Kidney (tissue), 14 donors: ENCODE measurements around the gene NTF3. TPM values are rescaled to one million over a fixed set of nuclear protein-coding genes. Genes with fewer than 3 reads are reported as not detected.

ENCODE experiments used
- DNase-seq, 5 donors: peaks; one replicate each; pipeline ENCODE4 v3.0.0-alpha.2; 2013 to 2020
- FAIRE-seq: peaks from 2 replicates; lab custom pipeline; 2012; peaks lifted over from hg19 to GRCh38; lab: Jason Lieb, UNC
- H3K27ac ChIP-seq, 2 donors: one replicate each; pipeline ENCODE4 v1.7.0; 2013; ENCODE audit warnings: low read depth in 2 of 2, low read length in 2 of 2, inconsistent platforms in 1 of 2
- H3K27me3 ChIP-seq: one replicate; pipeline ENCODE4 v1.7.1; 2013; ENCODE audit warnings: low read length, inconsistent platforms; ENCODE audit not compliant: control insufficient read depth, insufficient read depth
- H3K36me3 ChIP-seq, 3 donors: one replicate each; pipeline versions ENCODE4 v1.7.0 to v1.7.1; 2013; ENCODE audit warnings: low read length in 3 of 3, control low read depth in 1 of 3, inconsistent platforms in 1 of 3; ENCODE audit not compliant: insufficient read depth in 3 of 3, control insufficient read depth in 2 of 3
- H3K4me1 ChIP-seq, 3 donors: one replicate each; pipeline versions ENCODE4 v1.7.0 to v1.7.1; 2013; ENCODE audit warnings: low read length in 3 of 3, inconsistent platforms in 1 of 3, low read depth in 1 of 3; ENCODE audit not compliant: control insufficient read depth in 2 of 3, insufficient read depth in 2 of 3
- H3K4me3 ChIP-seq, 3 donors: one replicate each; pipeline versions ENCODE4 v1.7.0 to v1.8.1; 2013; ENCODE audit warnings: low read length in 3 of 3, control low read depth in 1 of 3, inconsistent platforms in 1 of 3
- H3K9ac ChIP-seq, 3 donors: one replicate each; pipeline versions ENCODE4 v1.7.0 to v1.7.1; 2013; ENCODE audit warnings: low read length in 3 of 3, control low read depth in 1 of 3, inconsistent platforms in 1 of 3
- H3K9me3 ChIP-seq, 3 donors: one replicate each; pipeline versions ENCODE4 v1.7.0 to v1.7.1; 2013; ENCODE audit warnings: low read length in 3 of 3, control low read depth in 1 of 3, inconsistent platforms in 1 of 3; ENCODE audit not compliant: control insufficient read depth in 2 of 3, insufficient read depth in 1 of 3
- intact Hi-C: fragments of 100-400 bp; cut with DNase I; formaldehyde crosslinking; loops from one replicate; pipeline ENCODE4 v1.11.1; 2022
- polyA plus RNA-seq: library from polyadenylated mRNA; stranded (reverse); fragments of 350-450 nt; fragmentation: Illumina TruSeq; extraction: RNeasy Lipid Tissue Mini Kit (QIAGEN cat#74804); gene quantifications from one replicate; pipeline ENCODE4 v1.2.3, GENCODE V29; 2014; ENCODE audit warnings: low read depth, low replicate concordance; ENCODE audit not compliant: insufficient read depth
- total RNA-seq: library from RNA; stranded (reverse); fragmentation: NEBNext Ultra II Directional; extraction: Animal tissue kit (Norgen Biotek cat#: 25700); gene quantifications from one replicate; pipeline ENCODE4 v1.2.1, GENCODE V29; 2021
- TF ChIP-seq, protein P1 (sequence below): IDR thresholded peaks from 3 replicates; pipeline ENCODE4 v1.5.1; 2012; ENCODE audit warnings: mild to moderate bottlenecking, moderate library complexity, borderline replicate concordance; ENCODE audit not compliant: insufficient read depth; ENCODE audit errors: extremely low read depth
- donor health status: control.
- donor health status: control.
- donor health status: control.
- donor health status: control.
- donor health status: control.
- donor health status: DM: yes; HTN: yes; CAD: no.
- donor health status: Normal renal cell carcinoma (clear cell type).

NTF3 gene
- total and polyA plus RNA-seq, 2 donors from 2014 or later, result 2.9 to 3.5 TPM

DNA sequence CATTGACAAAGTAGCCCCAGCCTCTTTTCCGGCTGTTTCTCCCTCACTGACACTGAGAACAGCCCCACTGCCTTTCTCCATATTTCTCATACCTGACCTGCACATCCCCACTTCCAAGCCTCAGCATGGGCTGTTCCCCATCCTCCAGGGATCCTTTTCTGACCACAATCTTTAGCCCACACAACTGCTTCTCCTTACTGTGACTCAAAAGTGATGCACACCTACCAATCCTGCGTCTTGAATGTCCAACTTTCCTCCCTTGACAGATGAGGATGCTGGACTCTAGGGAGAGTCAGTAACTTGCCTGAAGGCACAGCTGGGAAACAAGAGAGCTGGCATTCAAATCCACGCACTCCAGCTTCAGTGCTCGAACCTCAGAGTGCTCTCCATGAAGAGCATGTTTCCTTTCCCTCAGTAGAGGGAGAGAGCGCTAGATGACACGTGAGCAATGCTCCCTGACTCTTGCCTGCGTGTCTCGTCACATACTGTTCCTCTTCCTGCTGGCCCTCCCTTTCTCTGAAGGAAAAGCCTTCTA, 75.6 kb downstream of the NTF3 start:
- Histone ChIP-seq H3K9ac (no peak overlapping the region), H3K4me3 (no peak overlapping the region), H3K27me3 (no peaks in the 10 kb centered on the region), H3K36me3 (no peaks in the 10 kb centered on the region), H3K4me1 (peaks cover 0 to 3% (median 0%) of the 10 kb centered on the region in 3 donors), H3K27ac (no peak overlapping the region), H3K9me3 (no peaks in the 10 kb centered on the region)
- TF ChIP-seq, protein P1, sequence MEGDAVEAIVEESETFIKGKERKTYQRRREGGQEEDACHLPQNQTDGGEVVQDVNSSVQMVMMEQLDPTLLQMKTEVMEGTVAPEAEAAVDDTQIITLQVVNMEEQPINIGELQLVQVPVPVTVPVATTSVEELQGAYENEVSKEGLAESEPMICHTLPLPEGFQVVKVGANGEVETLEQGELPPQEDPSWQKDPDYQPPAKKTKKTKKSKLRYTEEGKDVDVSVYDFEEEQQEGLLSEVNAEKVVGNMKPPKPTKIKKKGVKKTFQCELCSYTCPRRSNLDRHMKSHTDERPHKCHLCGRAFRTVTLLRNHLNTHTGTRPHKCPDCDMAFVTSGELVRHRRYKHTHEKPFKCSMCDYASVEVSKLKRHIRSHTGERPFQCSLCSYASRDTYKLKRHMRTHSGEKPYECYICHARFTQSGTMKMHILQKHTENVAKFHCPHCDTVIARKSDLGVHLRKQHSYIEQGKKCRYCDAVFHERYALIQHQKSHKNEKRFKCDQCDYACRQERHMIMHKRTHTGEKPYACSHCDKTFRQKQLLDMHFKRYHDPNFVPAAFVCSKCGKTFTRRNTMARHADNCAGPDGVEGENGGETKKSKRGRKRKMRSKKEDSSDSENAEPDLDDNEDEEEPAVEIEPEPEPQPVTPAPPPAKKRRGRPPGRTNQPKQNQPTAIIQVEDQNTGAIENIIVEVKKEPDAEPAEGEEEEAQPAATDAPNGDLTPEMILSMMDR, result no peak
- no peak for FAIRE-seq
- intact Hi-C loops, result no loop called here
- DNase-seq, result no peak

- DNase-seq (peak in 1 of 5 donors; percentile 4), FAIRE-seq (no peak)
- no peaks in the 10 kb centered on the region for H3K27me3 ChIP-seq
- no peaks in the 10 kb centered on the region for H3K9me3 ChIP-seq
- no peak overlapping the region for H3K9ac ChIP-seq
- no peak overlapping the region for H3K27ac ChIP-seq
- no peaks in the 10 kb centered on the region for H3K36me3 ChIP-seq
- H3K4me1 ChIP-seq, result peaks cover 0 to 3% (median 0%) of the 10 kb centered on the region in 3 donors
- no peak overlapping the region for H3K4me3 ChIP-seq
- intact Hi-C loops, result no loop called here
- TF ChIP-seq, protein P1, result no peak
These were observed 76.0 kb downstream of the NTF3 start for GRCh38 chr12:5507944-5508343.

GRCh38 chr12:5509102-5509501, 77.2 kb downstream of the NTF3 start:
- H3K4me1 ChIP-seq, result peaks cover 0 to 3% (median 0%) of the 10 kb centered on the region in 3 donors
- intact Hi-C loops, result no loop called here
- no peak for DNase-seq
- no peak for FAIRE-seq
- H3K9me3 ChIP-seq, result no peaks in the 10 kb centered on the region
- H3K27me3 ChIP-seq, result no peaks in the 10 kb centered on the region
- TF ChIP-seq, protein P1, result no peak
- no peaks in the 10 kb centered on the region for H3K36me3 ChIP-seq
- no peak overlapping the region for H3K27ac ChIP-seq
- H3K9ac ChIP-seq, result no peak overlapping the region
- H3K4me3 ChIP-seq, result no peak overlapping the region

GRCh38 chr12:5509557-5509956, 77.6 kb downstream of the NTF3 start:
- TF ChIP-seq, protein P1, result no peak
- intact Hi-C loops, result no loop called here
- Histone ChIP-seq H3K27ac (no peak overlapping the region), H3K4me1 (peaks cover 0 to 3% (median 0%) of the 10 kb centered on the region in 3 donors), H3K4me3 (no peak overlapping the region), H3K36me3 (no peaks in the 10 kb centered on the region), H3K9me3 (no peaks in the 10 kb centered on the region), H3K27me3 (no peaks in the 10 kb centered on the region), H3K9ac (no peak overlapping the region)
- no peak for DNase-seq
- FAIRE-seq, result no peak
